Stimulated activated CD4-positive, alpha-beta T cell treated with anti-CD3 and anti-CD28 coated beads, Interleukin-12 subunit alpha, Interleukin-12 subunit beta, amount 100 ng/mL, for 4 hours (primary cell): ENCODE measurements around the gene UBXN2A.

Experiments
- DNase-seq: peaks from one replicate; pipeline ENCODE4 v3.0.0-alpha.2; 2020

Gene UBXN2A

GRCh38 chr2:24047703-24048033 is 107.4 kb downstream of the UBXN2A start:
- no peak for DNase-seq

- DNase-seq: no peak
Measured at GRCh38 chr2:24048769-24049484, 108.7 kb downstream of the UBXN2A start.

DNA sequence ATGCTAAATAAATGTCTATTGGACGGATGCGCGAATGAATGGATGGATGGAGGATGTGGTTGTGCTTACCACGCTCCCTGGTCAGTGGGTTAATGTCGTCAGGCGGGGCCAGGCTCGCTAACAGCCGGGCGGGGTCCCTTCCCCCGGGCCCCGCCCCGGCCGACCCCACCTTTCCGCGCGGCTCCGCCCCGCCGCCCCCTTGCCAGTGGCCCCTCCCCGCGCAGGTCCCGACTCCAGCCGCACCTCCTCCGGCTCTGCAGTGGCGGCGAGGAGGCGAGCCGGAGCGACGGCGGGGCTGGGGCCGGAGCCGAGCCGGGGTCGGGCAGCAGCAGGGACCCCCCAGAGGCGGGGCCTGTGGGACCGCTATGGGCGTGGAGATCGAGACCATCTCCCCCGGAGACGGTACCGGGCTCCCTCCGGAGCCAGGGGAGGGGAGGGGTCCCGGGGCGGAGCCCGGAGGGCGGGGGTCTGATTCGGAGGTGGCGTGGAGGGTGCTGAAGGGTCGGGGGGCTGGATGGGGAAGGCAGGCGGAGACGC is 109.3 kb downstream of the UBXN2A start, which contains the start of gene FKBP1B:
FKBP1B (plus strand) TSS at position 257 of the 537 bp plus-strand sequence; CDS start at position 366, 109 bp downstream.
- DNase-seq: peak; percentile 51

GRCh38 chr2:24050041-24050979 is 110.0 kb downstream of the UBXN2A start:
- DNase-seq: peak; percentile 15

DNA sequence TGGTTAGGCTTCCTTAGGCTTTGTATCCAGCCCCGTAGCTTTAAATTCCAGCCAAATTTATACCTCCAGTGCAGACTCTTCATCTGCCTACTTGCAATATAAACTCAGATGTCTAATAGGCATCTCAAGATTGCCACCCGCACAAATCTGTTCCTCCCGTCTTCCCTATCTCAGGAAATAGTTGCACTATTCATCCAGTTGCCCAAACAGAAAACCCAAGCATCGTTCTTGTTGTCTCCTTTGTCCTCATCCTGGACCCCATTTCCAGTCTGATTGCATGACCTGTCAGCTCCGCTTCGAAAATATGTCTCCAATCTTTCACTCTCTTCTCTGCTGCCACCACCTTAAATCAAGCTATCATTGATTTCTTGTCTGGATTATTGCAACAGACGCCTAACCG is 111.6 kb downstream of the UBXN2A start:
- DNase-seq: no peak

DNA sequence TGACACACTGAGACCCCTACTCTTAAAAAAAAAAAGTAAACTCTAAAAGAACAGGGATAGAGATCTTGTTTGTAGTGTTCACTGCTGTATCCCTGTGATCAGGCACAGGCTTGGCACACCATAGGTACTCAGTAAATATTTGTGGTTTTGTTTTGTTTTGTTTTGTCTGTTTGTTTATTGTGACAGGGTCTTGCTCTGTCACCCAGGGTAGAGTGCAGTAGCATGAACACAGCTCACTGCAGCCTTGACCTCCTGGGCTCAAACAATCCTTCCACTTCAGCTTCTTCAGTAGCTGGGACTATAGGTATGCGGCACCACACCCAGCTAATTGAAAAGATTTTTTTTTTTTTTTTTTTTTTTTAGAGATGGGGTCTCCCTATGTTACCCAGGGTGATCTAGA is 112.7 kb downstream of the UBXN2A start:
- no peak for DNase-seq
